ENCODE measurements around the gene SFSWAP. TPM values are rescaled to one million over a fixed set of nuclear protein-coding genes. Genes with fewer than 3 reads are reported as not detected.
"Not testable (repeated sequence)": the region's sequence is repeated elsewhere in the genome, so short reads cannot be mapped to it uniquely, and the experiment has no call there.

Gene SFSWAP
- 20.9 TPM for total RNA-seq
- long read RNA-seq, partial matches to known transcripts = 37 of 42 reads
- long read RNA-seq, other reads (novel, unspliced or antisense) = 3 of 42 reads

GRCh38 chr12:131710464-131711457 is at the start of gene SFSWAP:
SFSWAP (plus strand) TSS chr12:131711090; CDS start chr12:131711230, 140 bp downstream.
- intact Hi-C loops (cut with DNase I) = loop anchor here (10.0 kb wide), 1 partner anchor 796 kb away; no protein-coding TSS in a partner anchor

GRCh38 chr12:131661170-131661985 is 49.5 kb upstream of the SFSWAP start:
- DNase-seq (ENCODE audit: low spot score); intact Hi-C loops (cut with DNase I): not testable (repeated sequence)

More at GRCh38 chr12:131710464-131711457, at the start of gene SFSWAP:
- DNase-seq (ENCODE audit: low spot score) = peak; percentile 91

- intact Hi-C loops (cut with DNase I); DNase-seq (ENCODE audit: low spot score): not testable (repeated sequence)
Measured at GRCh38 chr12:131661986-131662288, 49.0 kb upstream of the SFSWAP start.

- intact Hi-C loops (cut with DNase I); DNase-seq (ENCODE audit: low spot score): not testable (repeated sequence)
Measured at GRCh38 chr12:131662346-131662745, 48.5 kb upstream of the SFSWAP start.

GRCh38 chr12:131665666-131666065 is 45.2 kb upstream of the SFSWAP start:
- intact Hi-C loops (cut with DNase I); DNase-seq (ENCODE audit: low spot score): not testable (repeated sequence)

GRCh38 chr12:131666486-131666885 is 44.4 kb upstream of the SFSWAP start:
- intact Hi-C loops (cut with DNase I); DNase-seq (ENCODE audit: low spot score): not testable (repeated sequence)

- DNase-seq (ENCODE audit: low spot score); intact Hi-C loops (cut with DNase I): not testable (repeated sequence)
Measured at GRCh38 chr12:131666978-131667601, 43.8 kb upstream of the SFSWAP start.

- no peak for DNase-seq (ENCODE audit: low spot score)
- intact Hi-C loops (cut with DNase I) = no loop called here
Measured at GRCh38 chr12:131671276-131671675, 39.6 kb upstream of the SFSWAP start.

GRCh38 chr12:131671871-131672270 is 39.0 kb upstream of the SFSWAP start:
- DNase-seq (ENCODE audit: low spot score) = no peak
- intact Hi-C loops (cut with DNase I) = no loop called here

GRCh38 chr12:131672311-131672940 is 38.5 kb upstream of the SFSWAP start:
- intact Hi-C loops (cut with DNase I) = no loop called here

GRCh38 chr12:131672941-131673887 is 37.7 kb upstream of the SFSWAP start:
- DNase-seq (ENCODE audit: low spot score) = no peak
- intact Hi-C loops (cut with DNase I) = no loop called here

More at GRCh38 chr12:131672311-131672940, 38.5 kb upstream of the SFSWAP start:
- no peak for DNase-seq (ENCODE audit: low spot score)

- DNase-seq (ENCODE audit: low spot score) = no peak
- intact Hi-C loops (cut with DNase I) = no loop called here
Measured at GRCh38 chr12:131673888-131674257, 37.0 kb upstream of the SFSWAP start.

- intact Hi-C loops (cut with DNase I) = no loop called here
Measured at GRCh38 chr12:131674373-131674772, 36.5 kb upstream of the SFSWAP start.

GRCh38 chr12:131675126-131676080 is 35.5 kb upstream of the SFSWAP start:
- intact Hi-C loops (cut with DNase I) = no loop called here
- no peak for DNase-seq (ENCODE audit: low spot score)

More at GRCh38 chr12:131674373-131674772, 36.5 kb upstream of the SFSWAP start:
- DNase-seq (ENCODE audit: low spot score) = no peak

- DNase-seq (ENCODE audit: low spot score) = no peak
- intact Hi-C loops (cut with DNase I) = no loop called here
Measured at GRCh38 chr12:131676544-131676943, 34.3 kb upstream of the SFSWAP start.

- DNase-seq (ENCODE audit: low spot score); intact Hi-C loops (cut with DNase I): not testable (repeated sequence)
Measured at GRCh38 chr12:131677067-131677466, 33.8 kb upstream of the SFSWAP start.

- intact Hi-C loops (cut with DNase I) = no loop called here
- DNase-seq (ENCODE audit: low spot score) = no peak
Measured at GRCh38 chr12:131677699-131678098, 33.2 kb upstream of the SFSWAP start.

Measured in cardiac septum (tissue), 1 donor.